SK-N-SH (cell line): Measurements from ENCODE around the gene SIRPA. TPM values are rescaled to one million over a fixed set of nuclear protein-coding genes. Genes with fewer than 3 reads are reported as not detected.

ENCODE experiments used
- CTCF ChIA-PET: fragments of 300-600, 350-600 bp; formaldehyde crosslinking; extraction: SDS; loops from one replicate; lab custom pipeline; 2021; lab: Yijun Ruan, JAX
- POLR2A ChIA-PET: fragments of 350-600 bp; sonication (Branson Sonifier 250); formaldehyde crosslinking; extraction: SDS; loops from one replicate; lab custom pipeline; 2020; ENCODE audit warnings: antibody characterized with exemption, inconsistent platforms; lab: Yijun Ruan, JAX
- DNase-seq: peaks from one replicate; pipeline ENCODE4 v3.0.0; 2012
- H2AFZ ChIP-seq: fragments of 200-600 bp; sonication (generic); 2 replicates; pipeline ENCODE4 v1.8.1; 2016; ENCODE audit warnings: antibody characterized with exemption, mild to moderate bottlenecking, low read depth
- H3F3A ChIP-seq: fragments of 200-600 bp; sonication (generic); replicated peaks from 2 replicates; pipeline ENCODE3; 2016; ENCODE audit warnings: antibody characterized with exemption, mild to moderate bottlenecking; ENCODE audit not compliant: insufficient read depth
- H3K27ac ChIP-seq, 2 experiments: fragments of 200-500 bp in 1 of 2; fragments of 200-600 bp in 1 of 2; sonication (Bioruptor generic) in 1 of 2; sonication (generic), shearing (Covaris generic) in 1 of 2; 2 replicates each; pipeline versions ENCODE4 v1.5.1 to v1.6.1; 2014 to 2016; ENCODE audit warnings: low read depth in 2 of 2, inconsistent platforms in 1 of 2, low read length in 1 of 2, mild to moderate bottlenecking in 1 of 2, mixed read lengths in 1 of 2
- H3K27me3 ChIP-seq: fragments of 200-600 bp; sonication (generic), shearing (Covaris generic); 2 replicates; pipeline ENCODE4 v1.6.1; 2016; ENCODE audit warnings: mixed run types; ENCODE audit not compliant: insufficient read depth
- H3K36me3 ChIP-seq, 2 experiments: fragments of 200-500 bp in 1 of 2; fragments of 200-600 bp in 1 of 2; sonication (Bioruptor generic) in 1 of 2; sonication (generic) in 1 of 2; replicated peaks in 1 of 2; 2 replicates each; pipeline versions ENCODE3 to v1.5.1; 2014 to 2016; ENCODE audit warnings: low read length in 1 of 2, mild to moderate bottlenecking in 1 of 2; ENCODE audit not compliant: insufficient read depth in 2 of 2, control insufficient read depth in 1 of 2
- H3K4me1 ChIP-seq, 2 experiments: fragments of 200-500 bp in 1 of 2; fragments of 200-600 bp in 1 of 2; sonication (Bioruptor generic) in 1 of 2; sonication (generic), shearing (Covaris generic) in 1 of 2; 2 replicates each; pipeline versions ENCODE4 v1.5.1 to v1.6.1; 2014 to 2016; ENCODE audit warnings: low read depth in 1 of 2, low read length in 1 of 2, mixed run types in 1 of 2; ENCODE audit not compliant: insufficient read depth in 2 of 2, control insufficient read depth in 1 of 2
- H3K4me2 ChIP-seq: fragments of 200-600 bp; sonication (generic), shearing (Covaris generic); 2 replicates; pipeline ENCODE4 v1.6.1; 2017; ENCODE audit warnings: mixed run types
- H3K4me3 ChIP-seq, 2 experiments: fragments of 200-500 bp in 1 of 2; fragments of 200-600 bp in 1 of 2; sonication (Bioruptor generic) in 1 of 2; sonication (generic), shearing (Covaris generic) in 1 of 2; 2 replicates each; pipeline versions ENCODE4 v1.5.1 to v1.8.1; 2014 to 2016; ENCODE audit warnings: low read depth in 2 of 2, inconsistent platforms in 1 of 2, low read length in 1 of 2, mild to moderate bottlenecking in 1 of 2, mixed read lengths in 1 of 2, moderate library complexity in 1 of 2
- H3K79me2 ChIP-seq: fragments of 200-600 bp; sonication (generic); 2 replicates; pipeline ENCODE4 v1.8.1; 2017; ENCODE audit warnings: mild to moderate bottlenecking; ENCODE audit not compliant: insufficient read depth
- H3K9ac ChIP-seq: fragments of 200-600 bp; sonication (generic); 2 replicates; pipeline ENCODE4 v1.6.1; 2017; ENCODE audit warnings: mixed run types
- H3K9me2 ChIP-seq: fragments of 200-600 bp; sonication (generic); 2 replicates; pipeline ENCODE4 v1.6.1; 2017; ENCODE audit warnings: mixed run types
- H3K9me3 ChIP-seq: fragments of 200-600 bp; sonication (generic); 2 replicates; pipeline ENCODE4 v1.6.1; 2017; ENCODE audit warnings: mixed run types, mild to moderate bottlenecking, moderate library complexity
- H4K20me1 ChIP-seq: fragments of 200-600 bp; sonication (generic); 2 replicates; pipeline ENCODE4 v1.6.1; 2017; ENCODE audit warnings: mild to moderate bottlenecking, mixed run types; ENCODE audit not compliant: insufficient read depth
- EZH2phosphoT487 ChIP-seq: fragments of 200-600 bp; sonication (generic); IDR thresholded peaks from 2 replicates; pipeline ENCODE4 v1.6.1; 2017; ENCODE audit warnings: low read depth, mixed run types, mild to moderate bottlenecking, antibody characterized with exemption, moderate library complexity, borderline replicate concordance
- FOXJ3 ChIP-seq: sonication (generic); formaldehyde crosslinking; IDR thresholded peaks from 2 replicates; pipeline ENCODE4 v1.5.1; 2020; ENCODE audit warnings: mild to moderate bottlenecking, missing genetic modification reagents
- FOXM1 ChIP-seq: IDR thresholded peaks from 2 replicates; pipeline ENCODE4 v1.4.0; 2012; ENCODE audit warnings: low read depth, mild to moderate bottlenecking
- GATA2 ChIP-seq: sonication (generic); formaldehyde crosslinking; IDR thresholded peaks from 2 replicates; pipeline ENCODE4 v1.5.0; 2020; ENCODE audit warnings: mild to moderate bottlenecking, missing genetic modification reagents
- MEF2A ChIP-seq: IDR thresholded peaks from 2 replicates; pipeline ENCODE4 v1.4.0; 2012; ENCODE audit warnings: low read depth, borderline replicate concordance
- NFIC ChIP-seq: IDR thresholded peaks from 2 replicates; pipeline ENCODE4 v1.4.0; 2012; ENCODE audit warnings: borderline replicate concordance
- PBX3 ChIP-seq: IDR thresholded peaks from 2 replicates; pipeline ENCODE4; 2012
- POLR2AphosphoS5 ChIP-seq: IDR thresholded peaks from 2 replicates; pipeline ENCODE4 v1.6.1; 2012; ENCODE audit warnings: low read depth, low read length
- REST ChIP-seq: IDR thresholded peaks from 2 replicates; pipeline ENCODE4 v1.6.1; 2012; ENCODE audit warnings: mild to moderate bottlenecking, low read depth, low read length, moderate library complexity
- SIN3A ChIP-seq: IDR thresholded peaks from 2 replicates; pipeline ENCODE4 v1.6.1; 2012; ENCODE audit warnings: low read depth, mild to moderate bottlenecking, low read length, moderate library complexity, borderline replicate concordance
- TAF1 ChIP-seq: IDR thresholded peaks from 2 replicates; pipeline ENCODE4 v1.6.1; 2012; ENCODE audit warnings: low read depth, mild to moderate bottlenecking, low read length, moderate library complexity, borderline replicate concordance
- TCF12 ChIP-seq: IDR thresholded peaks from 2 replicates; pipeline ENCODE4 v1.4.0; 2012
- USF2 ChIP-seq: fragments of 150-350 bp; IDR thresholded peaks from 2 replicates; pipeline ENCODE4 v1.6.1; 2017; ENCODE audit warnings: antibody characterized with exemption, low read length, low read depth, borderline replicate concordance
- YY1 ChIP-seq: IDR thresholded peaks from 2 replicates; pipeline ENCODE4 v1.4.0; 2012; ENCODE audit warnings: low read depth, mild to moderate bottlenecking
- WGBS: methylation state at CpG from one replicate; pipeline ENCODE4 v1.1.6; 2017; ENCODE audit warnings: low lambda C conversion rate; 5-methylcytosine and 5-hydroxymethylcytosine counted together
- polyA plus RNA-seq, 3 experiments: library from polyadenylated mRNA; depleted of rRNA; stranded (reverse); fragments of >200 nt; gene quantifications; 2 replicates each; pipeline ENCODE4 v1.2.3, GENCODE V29; 2012

SIRPA gene
- polyA plus RNA-seq, 1 of the 3 experiments (the other 2 are of a cell fraction): 9.1 TPM

GRCh38 chr20:1951436-1952115 lies 56.4 kb downstream of the SIRPA start:
- ChIA-PET CTCF (interaction anchor here (0.9 to 3.4 kb wide), 6 partner anchors 14 to 221 kb away, joined by 3 to 21 read pairs (median 6); no protein-coding TSS in a partner anchor), POLR2A (interaction anchor here (0.6 kb wide), 1 partner anchor 134 kb away, joined by 5 read pairs; no protein-coding TSS in a partner anchor)
- Histone ChIP-seq H3K36me3 (no peaks in the 10 kb centered on the region), H3K27ac (no peak overlapping the region), H3K4me3 (no peak overlapping the region), H3K27me3 (no peaks in the 10 kb centered on the region), H3K9me3 (no peaks in the 10 kb centered on the region), H3F3A (no peaks in the 10 kb centered on the region), H3K4me1 (peaks cover 9 to 12% of the 10 kb centered on the region in 2 experiments; a peak in 2 of 4 replicates), H4K20me1 (no peaks in the 10 kb centered on the region), H3K9ac (no peak overlapping the region), H2AFZ (no peak overlapping the region), H3K9me2 (no peaks in the 10 kb centered on the region), H3K4me2 (no peak overlapping the region), H3K79me2 (no peaks in the 10 kb centered on the region)
- no peak for DNase-seq
- TF ChIP-seq MEF2A (no peak), USF2 (no peak), TAF1 (no peak), GATA2 (CRISPR knock-in tag) (no peak), POLR2AphosphoS5 (no peak), FOXM1 (no peak), PBX3 (no peak), REST (no peak), FOXJ3 (CRISPR knock-in tag) (no peak), EZH2phosphoT487 (no peak), NFIC (no peak), YY1 (no peak), TCF12 (no peak), SIN3A (no peak)
- WGBS: 69% methylated on average over 10 of the region's 11 CpGs
